NCI-H510A (cell line): ENCODE results near the gene YBX3.
"Not testable (repeated sequence)": the region's sequence is repeated elsewhere in the genome, so short reads cannot be mapped to it uniquely, and the experiment has no call there.

Source experiments
- DNase-seq: peaks from one replicate; lab custom pipeline; 2025; lab: John Stamatoyannopoulos, UW

YBX3 gene

DNA sequence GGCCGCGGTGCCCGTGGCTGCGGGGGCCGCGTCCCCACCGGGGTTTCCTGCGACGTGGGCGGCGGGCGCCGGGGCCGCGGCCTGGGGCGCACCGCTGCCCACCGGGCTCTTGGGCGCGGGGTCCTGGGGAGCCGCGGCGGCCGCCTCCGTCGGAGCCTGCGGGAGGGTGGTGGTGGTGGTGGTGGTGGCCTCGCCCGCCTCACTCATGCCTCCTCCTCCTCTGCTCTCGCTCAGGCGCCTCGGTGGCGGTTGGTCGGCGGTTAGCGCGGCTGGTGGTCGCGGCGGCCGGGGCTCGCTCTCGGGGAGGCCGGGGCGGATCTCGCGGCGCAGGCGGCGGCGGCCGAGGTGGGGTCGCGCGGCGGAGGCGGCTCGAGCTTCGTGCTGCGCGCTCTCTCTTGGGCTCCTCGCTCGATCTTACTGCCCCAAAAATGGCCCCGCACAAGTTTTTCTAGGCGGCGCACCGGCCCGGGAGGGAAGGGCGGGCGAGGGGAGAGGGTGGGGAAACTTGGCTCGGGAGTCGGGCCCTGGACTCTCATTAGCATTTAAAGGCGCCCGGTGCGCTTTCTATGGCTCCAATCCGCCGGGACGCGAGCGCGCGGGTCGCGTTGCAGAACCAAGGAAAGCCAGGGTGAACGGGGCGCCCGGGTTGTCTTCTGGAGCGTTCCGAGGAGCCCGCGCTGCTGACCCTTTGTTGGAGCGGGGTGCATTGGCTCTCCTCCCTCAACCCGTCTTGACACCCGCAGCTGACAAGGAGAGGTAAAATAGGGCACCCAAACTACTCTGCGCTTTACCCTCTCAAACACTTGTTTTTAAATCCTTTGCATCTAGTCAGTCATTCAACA is at the start of gene YBX3:
TSS of gene YBX3 (minus strand) at position 419 of the 842 bp plus-strand sequence. CDS start at position 207, 212 bp downstream.
- peak; percentile 56 for DNase-seq

DNA sequence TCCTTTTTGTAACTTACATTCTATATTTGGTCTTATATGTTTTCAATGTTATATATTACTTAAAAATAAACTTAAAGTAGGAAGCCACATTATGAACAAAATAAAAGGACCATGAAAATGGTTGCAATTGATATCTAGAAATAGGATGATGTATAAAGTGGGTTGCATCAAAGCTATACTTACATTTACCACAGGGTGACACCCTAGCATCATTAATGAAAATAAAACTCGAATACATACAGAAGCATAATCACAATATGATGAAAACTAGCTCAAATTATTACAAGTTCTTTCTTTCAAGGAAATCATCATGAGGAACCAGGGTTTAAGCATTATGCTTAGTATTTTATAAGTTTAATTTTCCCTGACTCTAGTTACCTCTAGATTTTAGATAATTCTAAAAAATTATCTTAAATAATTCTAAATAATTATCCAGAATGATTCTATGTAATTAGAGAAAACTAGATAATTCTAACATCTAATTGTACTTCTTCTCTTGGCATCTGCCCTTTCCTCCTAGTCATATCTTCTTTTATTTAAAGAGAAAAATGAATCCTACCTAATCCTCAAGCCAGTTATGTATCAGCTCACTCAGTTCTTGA is 48.1 kb upstream of the YBX3 start:
- no peak for DNase-seq

DNA sequence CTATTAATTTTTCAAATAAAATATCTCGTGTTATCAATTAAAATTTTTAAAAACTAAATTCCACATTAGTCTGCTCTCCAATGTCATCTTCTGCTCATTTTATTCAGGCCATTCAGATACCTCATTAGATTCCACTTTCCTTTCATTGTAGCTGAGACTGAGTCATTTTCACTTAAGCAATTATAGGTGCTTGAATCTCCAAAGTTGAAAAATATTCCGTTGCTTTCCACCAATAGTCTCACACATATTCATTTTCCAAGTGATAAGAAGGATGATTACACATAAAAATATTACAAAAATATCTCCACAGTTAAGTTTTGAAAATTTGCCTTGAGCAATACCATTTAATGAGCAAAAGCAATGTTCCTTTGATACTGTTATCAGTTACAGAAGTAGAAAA is 36.5 kb upstream of the YBX3 start:
- no peak for DNase-seq

DNA sequence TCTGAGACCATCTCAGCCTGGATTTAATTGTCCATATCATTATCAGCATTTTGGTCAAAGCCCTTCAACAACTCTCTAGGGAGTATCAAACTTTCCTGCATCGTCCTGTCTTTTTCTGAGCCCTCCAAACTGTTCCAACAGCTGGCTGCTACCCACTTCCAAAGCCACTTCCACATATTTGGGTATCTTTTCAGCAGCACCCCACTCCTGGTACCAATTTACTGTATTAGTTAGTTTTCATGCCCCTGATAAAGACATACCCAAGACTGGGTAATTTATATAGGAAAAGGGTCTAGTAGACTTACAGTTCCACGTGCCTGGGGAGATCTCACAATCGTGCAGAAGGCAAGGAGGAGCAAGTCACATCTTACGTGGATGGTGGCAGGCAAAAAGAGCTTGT is 33.1 kb upstream of the YBX3 start:
- DNase-seq: no peak

DNA sequence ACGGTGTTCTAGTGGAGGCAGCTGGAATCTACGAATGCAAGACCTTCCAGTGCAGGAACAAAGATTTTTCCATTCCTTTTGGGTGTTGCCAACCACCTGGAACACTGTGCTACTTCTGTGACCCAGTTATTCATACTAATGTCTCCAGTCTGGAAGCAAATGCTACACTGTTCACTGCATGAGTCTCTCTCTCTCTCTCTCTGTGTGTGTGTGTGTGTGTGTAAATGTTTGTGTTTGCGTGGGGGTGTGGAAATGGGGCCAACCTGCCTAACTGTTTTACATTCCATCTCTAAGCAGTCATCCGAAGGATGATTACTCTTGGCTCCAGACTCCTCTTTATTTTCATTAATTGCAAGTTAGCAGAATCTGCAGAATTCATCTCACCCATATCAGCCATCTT is 29.9 kb upstream of the YBX3 start:
- DNase-seq: no peak

DNA sequence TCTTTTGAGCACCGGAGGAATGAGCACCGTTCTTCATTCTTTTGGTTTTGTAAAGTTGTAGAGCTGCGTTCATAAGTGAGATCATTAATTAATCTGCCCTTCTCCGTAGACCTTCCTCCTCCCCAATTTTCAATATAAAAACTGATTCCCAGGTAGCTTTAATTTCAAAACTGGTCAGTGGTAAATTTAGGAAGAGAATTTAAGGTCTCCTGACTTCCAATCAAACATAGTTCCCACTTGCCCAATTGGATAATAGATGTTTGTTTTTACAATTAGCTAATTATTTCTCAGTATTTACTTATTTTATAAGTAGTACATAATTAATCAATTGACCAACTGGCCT is 27.2 kb upstream of the YBX3 start:
- no peak for DNase-seq

DNA sequence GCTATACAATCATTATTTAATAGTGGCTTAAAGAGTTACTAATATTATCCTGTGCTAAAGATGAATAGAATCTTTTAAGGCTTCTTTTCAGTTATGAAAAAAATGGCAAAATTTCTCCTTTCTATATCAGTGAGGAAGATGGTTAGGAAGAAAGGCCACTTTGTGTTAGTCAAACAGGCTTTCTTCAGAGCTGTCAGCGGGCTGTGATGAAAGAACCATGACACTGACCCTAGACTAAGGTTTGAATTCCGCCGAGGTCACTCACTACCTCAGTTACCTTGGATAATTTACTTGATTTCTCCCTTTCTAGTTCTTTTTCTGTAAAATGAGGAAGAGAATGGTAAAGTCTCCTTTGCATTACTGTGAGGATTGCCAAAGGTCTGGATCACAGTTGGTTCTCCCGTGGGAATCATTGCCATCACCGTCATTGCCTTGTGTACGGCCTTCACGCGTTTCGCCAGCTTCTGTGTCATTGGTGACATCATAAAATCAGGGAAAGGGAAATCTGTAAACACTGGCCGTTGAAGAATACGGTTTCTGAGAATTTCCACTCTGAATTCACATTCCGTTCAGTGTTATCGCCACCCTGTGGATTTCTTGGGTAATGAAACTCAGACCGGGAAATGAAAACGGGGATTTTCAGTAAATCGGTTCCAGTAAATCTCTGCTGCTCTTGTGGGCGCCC is 26.7 kb upstream of the YBX3 start:
- DNase-seq: peak; percentile 30

DNA sequence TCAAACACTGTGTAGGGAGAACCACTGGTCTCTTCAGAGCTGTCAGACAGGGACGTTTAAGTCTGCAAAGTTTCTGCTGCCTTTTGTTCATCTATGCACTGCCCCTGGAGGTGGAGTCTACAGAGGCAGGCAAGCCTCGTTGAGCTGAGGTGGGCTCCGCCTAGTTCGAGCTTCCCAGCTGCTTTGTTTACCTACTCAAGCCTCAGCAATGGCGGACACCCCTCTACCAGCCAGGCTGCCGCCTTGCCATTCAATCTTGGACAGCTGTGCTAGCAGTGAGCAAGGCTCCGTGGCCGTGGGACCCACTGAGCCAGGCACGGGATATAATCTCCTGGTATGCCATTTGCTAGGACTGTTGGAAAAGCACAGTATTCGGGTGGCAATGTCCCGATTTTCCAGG is 24.6 kb upstream of the YBX3 start:
- no peak for DNase-seq

DNA sequence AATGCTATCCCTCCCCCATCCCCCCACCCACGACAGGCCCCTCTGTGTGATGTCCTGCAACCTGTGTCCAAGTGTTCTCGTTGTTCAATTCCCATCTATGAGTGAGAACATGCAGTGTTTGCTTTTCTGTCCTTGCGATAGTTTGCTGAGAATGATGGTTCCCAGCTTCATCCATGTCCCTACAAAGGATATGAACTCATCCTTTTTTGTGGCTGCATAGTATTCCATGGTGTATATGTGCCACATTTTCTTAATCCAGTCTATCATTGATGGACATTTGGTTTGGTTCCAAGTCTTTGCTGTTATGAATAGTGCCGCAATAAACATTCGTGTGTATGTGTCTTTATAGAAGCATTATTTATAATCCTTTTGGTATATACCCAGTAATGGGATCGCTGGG is 20.3 kb upstream of the YBX3 start:
- not testable (repeated sequence) for DNase-seq

DNA sequence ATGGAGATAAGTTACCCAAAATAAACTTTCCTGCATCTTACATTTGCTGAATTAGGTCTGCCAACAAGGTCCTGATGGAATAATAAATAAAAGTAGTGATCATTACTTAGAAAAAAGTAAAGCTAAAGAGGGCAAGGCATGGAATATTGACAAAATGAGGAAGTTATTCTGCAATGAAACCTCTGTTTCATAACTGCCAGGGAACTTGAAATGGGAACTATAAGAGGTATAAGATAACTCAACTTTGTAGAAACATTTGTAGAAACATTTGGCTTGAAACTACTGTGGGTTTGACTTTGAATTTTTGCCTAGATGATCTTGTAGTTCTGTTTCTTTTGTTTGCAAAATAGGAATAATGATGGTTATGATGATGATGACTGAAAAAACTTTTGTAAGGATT is 18.7 kb upstream of the YBX3 start:
- no peak for DNase-seq

DNA sequence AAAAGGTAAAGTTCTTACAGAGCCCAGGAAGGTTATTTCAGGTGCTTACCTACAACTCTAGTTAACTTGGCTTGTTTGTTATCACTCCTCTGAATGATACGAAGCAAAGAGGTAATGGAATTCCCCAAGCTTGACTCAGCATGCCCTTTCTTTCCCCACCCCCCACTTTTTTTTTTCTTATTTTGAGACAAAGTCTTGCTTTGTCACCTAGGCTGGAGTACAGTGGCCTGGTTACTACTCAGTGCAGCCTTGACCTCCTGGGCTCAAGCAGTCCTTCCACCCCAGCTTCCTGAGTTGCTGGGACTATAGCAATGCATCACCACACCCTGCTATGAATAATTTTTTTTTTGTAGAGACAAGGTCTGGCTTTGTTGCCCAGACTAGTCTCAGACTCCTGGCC is 17.1 kb upstream of the YBX3 start:
- no peak for DNase-seq

DNA sequence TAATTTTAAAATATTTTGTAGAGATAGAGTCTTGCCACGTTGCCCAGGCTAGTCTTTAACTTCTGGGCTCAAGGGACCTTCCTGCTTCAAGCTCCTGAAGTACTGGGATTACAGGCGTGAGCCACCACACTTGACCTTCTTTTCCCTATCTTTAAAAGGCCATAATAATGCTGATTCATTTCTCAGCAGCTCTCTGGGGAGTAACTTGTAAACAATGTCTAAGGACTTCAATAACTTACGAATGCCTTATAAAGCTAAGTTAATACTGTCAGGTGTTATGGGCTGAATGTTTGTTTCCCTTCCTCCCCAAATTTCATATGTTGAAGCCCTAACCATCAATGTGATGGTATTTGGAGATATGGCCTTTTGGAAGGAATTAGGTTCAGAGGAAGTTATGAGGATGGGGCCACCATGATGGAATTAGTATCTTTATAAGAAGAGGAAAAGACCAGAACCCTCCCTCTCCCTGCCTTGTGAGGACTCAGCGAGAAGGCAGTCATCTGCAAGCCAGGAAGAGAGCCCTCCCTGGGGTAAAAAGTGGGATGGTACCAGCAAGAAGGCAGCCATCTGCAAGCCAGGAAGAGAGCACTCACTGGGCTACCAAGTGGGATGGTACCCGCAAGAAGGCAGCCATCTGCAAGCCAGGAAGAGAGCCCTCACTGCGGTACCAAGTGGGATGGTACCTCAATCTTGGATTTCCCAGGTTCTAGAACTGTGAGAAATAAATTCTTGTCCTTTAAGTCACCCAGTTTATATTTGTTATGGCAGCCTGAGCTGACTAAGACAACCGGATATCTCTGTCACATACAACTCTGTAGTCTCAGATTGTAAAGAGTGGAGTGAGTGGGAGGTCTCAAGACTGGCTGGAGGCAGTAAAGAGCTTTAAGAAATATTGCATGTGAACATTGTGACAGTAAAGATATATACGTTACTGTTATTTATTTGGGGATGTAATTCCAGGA is 16.3 kb upstream of the YBX3 start:
- no peak for DNase-seq

DNA sequence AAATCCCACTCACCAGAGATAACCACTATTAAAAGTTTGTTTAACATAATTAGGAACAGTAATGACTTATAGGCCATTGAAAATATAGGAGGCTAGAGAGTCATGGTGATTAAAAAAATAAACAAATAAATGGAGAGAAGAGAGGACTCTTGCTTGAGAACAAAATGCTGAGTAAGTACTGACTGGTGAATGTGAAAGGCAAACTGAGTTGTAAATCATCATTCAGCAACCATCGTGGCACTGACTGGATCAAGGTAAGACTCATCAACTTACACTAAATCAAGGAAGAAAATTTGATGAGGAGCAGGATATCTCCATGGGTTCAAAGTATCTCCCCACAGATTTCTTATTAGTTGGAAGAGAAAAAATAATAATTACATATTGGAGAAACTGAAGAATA is 14.1 kb upstream of the YBX3 start:
- DNase-seq: no peak

DNA sequence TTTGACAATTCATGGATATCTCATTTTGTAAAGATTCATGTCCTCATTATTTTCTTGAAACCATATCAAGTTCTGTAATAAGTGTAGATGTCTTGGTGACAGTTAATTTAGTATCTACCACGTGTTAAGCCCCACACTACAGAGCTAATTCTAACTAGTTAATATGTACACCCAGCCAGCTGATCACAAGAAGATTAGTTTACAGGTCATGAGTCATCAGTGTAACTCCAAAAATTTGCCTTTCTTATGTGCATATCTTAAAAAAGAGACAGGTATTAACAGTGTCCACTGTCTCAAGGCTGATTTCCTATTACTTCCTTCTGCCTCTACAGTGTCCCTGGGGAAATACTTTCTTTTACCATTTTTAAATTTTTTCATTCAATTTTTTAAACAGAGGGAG is 13.3 kb upstream of the YBX3 start:
- DNase-seq: no peak

DNA sequence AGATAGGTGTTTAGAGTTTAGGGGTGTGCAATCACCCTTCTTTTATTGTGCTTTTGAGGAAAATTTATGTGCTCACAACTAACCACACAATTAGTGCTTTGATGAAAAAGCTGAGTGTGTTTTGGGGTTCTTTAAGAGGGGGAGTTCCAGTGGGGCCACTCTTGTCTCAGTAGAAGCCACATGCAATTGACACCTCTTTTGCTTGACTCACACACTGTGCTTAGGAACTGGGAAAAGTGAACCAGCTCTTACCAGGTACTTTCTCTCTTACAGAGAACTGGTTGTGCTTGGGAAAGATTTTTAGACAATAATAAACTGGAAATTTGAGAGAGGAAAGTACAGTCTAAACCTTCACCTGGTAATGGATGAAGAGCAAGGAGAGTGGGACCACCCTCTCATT is 12.3 kb upstream of the YBX3 start:
- DNase-seq: no peak

DNA sequence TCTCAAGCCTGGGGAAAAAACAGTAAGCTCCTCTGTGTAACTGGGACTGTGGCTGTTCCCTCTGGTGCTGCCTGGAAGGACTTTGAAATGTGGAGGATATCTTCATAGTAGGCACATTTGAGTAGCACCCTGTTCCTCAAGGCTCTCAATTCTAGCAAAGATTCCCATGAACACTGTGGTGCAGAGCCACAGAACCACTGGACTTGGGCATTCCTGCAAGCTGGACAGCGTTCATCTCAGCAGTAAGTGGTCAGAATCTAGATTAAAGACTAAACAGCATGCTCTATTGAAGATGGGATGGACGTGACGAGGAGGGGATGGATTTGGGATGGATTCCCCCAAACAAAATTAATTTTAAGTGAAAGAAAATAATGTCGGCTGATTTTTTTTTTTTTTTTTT is 9.4 kb upstream of the YBX3 start:
- DNase-seq: no peak

DNA sequence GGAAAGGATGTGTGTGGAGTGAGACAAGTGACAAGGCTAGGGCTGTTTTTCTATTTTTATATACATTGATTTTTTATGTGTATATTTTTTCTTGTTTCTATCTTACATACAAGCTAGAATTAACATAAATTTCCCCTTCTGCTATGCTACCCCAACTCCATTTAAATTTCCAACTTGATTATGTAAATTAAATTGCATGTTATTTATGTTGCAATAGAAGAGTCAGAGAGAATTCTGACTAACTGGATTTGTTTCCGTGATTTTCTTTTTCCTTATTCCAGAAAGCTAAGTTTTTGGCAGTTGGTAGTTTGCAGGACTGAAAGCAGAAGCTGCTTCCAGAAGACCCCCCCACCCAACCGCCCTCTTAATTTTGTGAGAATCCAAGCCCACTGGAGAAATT is 8.9 kb upstream of the YBX3 start:
- no peak for DNase-seq

DNA sequence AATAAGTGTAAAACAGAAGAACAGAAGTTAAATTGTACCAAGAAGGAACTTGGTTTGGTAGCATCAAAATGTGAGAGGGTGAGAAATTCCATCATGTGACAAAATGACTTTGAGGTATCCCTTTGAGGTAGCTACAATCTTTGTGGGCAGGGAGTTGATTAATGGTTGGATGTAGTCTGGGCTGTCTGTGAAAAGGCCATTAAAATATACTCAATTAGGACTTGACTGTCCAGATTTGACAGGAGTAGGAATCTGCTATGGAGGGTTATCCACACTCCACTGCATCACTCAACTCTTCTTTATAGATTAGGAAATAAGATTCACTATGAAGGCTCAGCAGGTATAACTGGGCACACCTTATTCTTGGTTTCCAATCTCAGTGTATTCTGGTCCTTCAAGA is 7.4 kb upstream of the YBX3 start:
- no peak for DNase-seq

DNA sequence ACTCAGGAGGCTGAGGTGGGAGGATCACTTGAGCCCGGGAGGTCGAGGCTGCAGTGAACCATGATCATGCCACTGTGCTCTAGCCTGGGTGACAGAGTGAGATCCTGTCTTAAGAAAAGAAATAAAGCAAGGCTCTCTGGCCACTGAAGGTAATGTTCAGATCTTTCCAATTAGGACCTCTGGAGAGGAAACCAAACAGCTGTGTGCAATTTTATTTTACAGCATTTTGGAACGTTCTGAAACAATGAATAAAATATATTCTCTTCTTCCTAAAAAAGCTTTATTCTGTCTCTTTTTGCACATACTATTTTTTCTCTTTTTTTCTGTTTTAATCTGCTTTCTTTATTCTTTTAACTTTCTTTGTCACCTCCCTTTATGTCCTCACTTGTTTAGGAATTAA is 5.0 kb upstream of the YBX3 start:
- DNase-seq: no peak

DNA sequence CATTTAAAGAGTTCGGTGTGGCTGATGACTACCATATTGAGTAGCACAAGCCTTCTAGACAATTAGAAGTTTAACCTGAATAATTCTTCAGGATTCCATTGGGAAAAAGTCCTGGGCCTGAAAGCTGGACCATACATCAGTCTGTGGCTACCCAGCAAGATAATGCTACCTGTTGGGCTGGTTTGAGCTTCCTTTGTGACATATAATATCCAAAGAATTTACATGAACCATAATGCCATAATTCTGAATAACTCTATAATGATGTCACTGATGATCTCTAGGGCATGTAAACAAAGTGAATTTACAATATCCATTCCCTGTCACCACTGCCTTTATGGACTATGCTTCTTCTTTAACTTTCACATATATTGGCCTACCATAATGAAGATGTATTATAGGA is 3.8 kb upstream of the YBX3 start:
- DNase-seq: no peak

DNA sequence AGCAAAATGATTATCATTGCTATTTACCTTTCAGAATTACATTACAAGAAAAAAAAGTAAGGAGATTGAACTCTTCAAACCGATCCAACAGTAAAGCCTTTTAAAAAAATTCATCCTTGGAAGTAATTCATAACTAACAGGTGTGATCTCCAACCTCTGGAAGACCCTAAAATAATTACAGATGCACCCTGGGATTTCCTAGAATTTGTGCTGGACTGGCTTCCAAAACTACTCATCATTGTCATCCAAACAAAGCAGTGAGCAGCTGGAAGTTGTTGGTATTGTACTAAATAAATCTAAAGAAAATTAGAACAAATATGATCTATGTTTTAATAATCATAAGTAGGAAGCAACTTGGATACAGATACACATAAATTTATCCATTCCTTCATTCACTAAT is 1.9 kb upstream of the YBX3 start:
- DNase-seq: no peak

DNA sequence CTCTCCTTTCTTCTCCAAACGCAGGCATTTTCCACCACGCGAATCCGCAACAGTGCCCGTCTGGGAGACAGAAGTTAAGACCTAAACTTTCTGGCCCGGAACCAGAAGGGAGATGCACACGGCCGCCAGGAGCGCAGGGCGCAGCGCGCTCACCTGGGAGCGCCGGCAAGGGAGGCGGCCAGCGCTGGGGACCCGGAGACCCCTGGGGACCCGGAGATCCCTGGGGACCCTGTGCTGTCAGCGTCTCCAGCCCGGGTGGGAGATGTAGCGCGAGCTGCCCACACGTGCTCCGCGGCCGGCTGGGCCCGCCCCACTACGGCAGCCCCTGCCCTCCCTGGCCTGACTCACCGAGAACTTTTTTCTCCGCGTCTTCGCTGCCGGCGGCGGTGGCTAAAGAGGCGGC is 620 bp downstream of the YBX3 start:
- peak; percentile 34 for DNase-seq
